ENCODE data around the gene LRP2.

LRP2 gene

GRCh38 chr2:169091256-169091655 lies 271.1 kb downstream of the LRP2 start:
- DNase-seq (ENCODE audit: low read depth in 2 of 2), result no peak

DNA sequence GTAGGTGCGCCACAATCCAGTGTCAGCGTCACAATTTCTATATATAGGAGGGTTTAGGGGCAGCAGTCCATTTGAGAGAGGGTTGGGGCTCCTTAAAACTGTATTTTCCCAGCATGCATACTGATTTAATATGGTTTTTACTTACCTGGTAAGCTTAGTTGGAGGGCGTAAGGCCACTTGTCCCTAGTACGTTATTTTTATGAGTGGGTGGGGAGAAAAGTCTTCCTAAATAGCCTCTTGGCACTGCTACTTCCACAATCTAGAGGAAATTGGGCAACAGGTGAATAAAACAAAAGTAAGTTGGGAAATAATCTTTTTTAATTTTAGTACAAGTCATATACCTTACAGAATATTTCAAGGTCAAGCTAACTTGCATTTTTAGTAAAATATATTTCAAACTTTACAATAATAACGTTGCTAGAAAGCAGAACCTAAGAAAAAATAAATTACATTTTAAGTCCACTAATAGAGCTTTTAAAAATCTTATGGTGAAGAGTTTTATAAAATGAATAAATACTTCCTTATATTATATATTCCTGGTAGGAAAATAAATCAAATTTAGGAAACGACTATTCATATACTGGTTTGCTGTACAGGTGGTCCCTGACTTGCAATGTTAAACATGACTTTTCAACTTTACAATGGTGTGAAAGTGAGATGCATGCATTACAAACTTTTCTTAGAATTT lies 272.1 kb downstream of the LRP2 start:
- DNase-seq (ENCODE audit: low read depth in 2 of 2), result no peak

DNA sequence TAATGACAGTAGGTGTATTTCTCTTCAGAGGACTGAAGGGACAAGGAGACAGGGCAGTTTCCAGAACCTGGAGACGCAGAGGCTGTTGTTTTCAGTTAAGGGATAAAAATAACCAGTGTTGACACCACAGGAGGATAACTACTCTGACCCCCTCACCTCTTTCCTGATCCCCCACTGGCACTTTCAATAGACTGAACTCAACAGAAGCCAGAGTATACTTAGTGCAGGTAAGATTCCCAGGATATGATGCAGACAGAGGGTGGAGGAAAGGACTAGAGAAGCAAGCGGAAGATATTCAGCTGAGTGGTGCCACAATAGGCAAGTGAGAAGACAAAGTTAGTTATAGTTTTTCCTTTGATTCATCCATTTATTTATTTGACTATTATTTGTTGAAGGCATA lies 273.2 kb downstream of the LRP2 start:
- no peak for DNase-seq (ENCODE audit: low read depth in 2 of 2)

GRCh38 chr2:169087757-169088379 lies 274.5 kb downstream of the LRP2 start:
- no peak for DNase-seq (ENCODE audit: low read depth in 2 of 2)

- no peak for DNase-seq (ENCODE audit: low read depth in 2 of 2)
Measured at GRCh38 chr2:169086893-169087467, 275.4 kb downstream of the LRP2 start.

DNA sequence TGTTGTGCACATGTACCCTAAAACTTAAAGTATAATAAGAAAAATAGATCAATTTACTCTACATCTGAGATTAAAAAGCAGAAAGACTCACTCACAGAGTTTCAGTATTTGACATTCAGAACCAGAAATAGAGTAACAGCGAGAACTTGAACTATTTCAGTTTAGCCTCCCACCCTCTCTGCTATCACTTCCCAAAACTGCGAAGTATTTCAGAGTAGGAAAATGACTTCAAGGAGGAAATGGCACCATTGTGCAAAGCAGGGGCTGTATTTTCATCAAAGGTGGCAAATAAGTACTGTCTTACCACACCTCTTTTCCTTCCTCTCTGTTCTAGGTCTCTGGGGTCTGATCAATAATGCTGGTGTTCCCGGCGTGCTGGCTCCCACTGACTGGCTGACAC lies 279.3 kb downstream of the LRP2 start:
- DNase-seq (ENCODE audit: low read depth in 2 of 2), result no peak

- no peak for DNase-seq (ENCODE audit: low read depth in 2 of 2)
Measured at GRCh38 chr2:169081551-169081950, 280.8 kb downstream of the LRP2 start.

DNA sequence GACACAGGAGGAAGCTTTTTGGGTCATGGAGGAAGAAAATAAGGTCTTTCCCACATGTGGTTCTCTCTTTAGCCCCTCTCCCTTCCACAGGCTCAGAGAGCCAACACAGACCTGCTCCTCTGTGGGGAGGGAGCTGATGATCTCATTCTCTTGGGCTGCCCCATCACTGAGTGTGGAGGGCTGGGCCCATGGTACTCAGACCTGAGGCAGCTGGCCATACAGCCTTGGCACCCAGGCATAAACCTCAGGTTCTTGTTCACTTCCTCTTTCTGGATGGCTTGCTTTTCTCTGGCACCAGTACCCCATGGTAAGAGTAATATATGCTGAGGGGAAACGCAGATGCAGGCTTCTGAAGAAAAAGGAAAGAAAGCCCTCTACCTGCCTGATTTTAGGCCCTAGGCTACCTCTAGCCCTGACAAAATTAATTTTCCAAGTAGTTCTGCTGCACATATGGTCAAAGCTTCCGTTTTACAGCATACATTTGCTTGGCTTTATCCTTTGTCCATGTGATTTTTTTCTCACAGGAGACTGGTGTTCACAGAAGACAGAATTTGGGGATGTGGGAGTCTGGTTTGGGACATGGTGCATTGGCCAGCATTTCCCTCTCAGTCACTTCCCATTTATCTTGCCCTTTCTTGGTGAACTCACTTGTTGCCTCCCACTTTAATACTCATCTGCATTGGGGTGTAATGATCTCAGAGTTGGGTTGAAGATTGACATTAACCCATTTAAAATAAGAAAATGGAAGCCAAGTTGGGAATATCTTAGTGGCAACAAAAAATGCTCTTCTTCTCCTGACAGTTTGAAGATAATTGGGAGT lies 281.9 kb downstream of the LRP2 start:
- no peak for DNase-seq (ENCODE audit: low read depth in 2 of 2)

DNA sequence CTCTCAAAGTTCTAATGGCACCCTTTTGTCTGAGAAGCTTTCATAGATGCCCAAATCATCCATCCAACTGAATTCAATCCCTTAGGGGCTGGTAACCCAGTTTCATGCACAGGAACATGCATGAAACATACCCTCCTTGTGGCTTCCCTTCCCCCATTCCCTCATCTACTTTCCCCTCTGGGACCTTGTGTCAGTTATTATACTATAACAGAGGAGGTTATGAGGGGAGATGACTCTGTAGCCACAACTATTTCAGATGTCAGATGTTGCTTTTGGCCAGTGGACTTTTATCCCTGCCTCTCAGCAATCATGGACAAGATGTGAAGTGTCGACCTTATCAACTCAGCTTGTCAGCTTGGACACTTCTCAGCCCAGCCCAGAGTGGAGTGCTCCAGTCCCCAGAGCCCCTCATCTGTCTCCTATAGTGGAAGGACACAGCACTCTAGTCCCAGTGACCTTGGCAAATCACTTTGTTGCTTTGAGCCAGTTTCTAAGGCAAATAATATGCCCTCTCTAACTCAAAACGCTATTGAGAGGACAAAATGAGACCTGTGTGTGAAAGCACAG lies 284.6 kb downstream of the LRP2 start:
- no peak for DNase-seq (ENCODE audit: low read depth in 2 of 2)

Measured in stimulated activated CD4-positive, alpha-beta T cell treated with anti-CD3 and anti-CD28 coated beads, Interleukin-1b, Interleukin-23, amount 100 ng/mL, for 4 hours (primary cell).